Measurements from ENCODE around the gene SLC20A1.

SLC20A1 gene

GRCh38 chr2:112642966-112643365, 2.8 kb upstream of the SLC20A1 start:
- Mint-ChIP-seq H3K4me3 (peak overlapping the region in 2 of 3 experiments; percentile 13 to 91), H3K36me3 (ENCODE audit: low read depth) (peaks cover 8% of the 10 kb centered on the region), H3K4me1 (peaks cover 18% of the 10 kb centered on the region), H3K27ac (no peak overlapping the region), H3K9me3 (no peaks in the 10 kb centered on the region), H3K27me3 (ENCODE audit: low read depth) (peaks cover 8% of the 10 kb centered on the region)
- TF ChIP-seq, protein P1, sequence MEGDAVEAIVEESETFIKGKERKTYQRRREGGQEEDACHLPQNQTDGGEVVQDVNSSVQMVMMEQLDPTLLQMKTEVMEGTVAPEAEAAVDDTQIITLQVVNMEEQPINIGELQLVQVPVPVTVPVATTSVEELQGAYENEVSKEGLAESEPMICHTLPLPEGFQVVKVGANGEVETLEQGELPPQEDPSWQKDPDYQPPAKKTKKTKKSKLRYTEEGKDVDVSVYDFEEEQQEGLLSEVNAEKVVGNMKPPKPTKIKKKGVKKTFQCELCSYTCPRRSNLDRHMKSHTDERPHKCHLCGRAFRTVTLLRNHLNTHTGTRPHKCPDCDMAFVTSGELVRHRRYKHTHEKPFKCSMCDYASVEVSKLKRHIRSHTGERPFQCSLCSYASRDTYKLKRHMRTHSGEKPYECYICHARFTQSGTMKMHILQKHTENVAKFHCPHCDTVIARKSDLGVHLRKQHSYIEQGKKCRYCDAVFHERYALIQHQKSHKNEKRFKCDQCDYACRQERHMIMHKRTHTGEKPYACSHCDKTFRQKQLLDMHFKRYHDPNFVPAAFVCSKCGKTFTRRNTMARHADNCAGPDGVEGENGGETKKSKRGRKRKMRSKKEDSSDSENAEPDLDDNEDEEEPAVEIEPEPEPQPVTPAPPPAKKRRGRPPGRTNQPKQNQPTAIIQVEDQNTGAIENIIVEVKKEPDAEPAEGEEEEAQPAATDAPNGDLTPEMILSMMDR (IDR thresholded peaks at IDR 0.05; ENCODE audit: unreplicated experiment in 3 of 3): no peak

GRCh38 chr2:112643488-112643887, 2.3 kb upstream of the SLC20A1 start:
- no peaks in the 10 kb centered on the region for H3K9me3 Mint-ChIP-seq
- peaks cover 18% of the 10 kb centered on the region for H3K4me1 Mint-ChIP-seq
- H3K27ac Mint-ChIP-seq: peak overlapping the region in 2 of 3 experiments; percentile 27 to 87
- TF ChIP-seq, protein P1 (IDR thresholded peaks at IDR 0.05; ENCODE audit: unreplicated experiment in 3 of 3): no peak
- H3K4me3 Mint-ChIP-seq: peak overlapping the region; percentile 33 to 91 (median 42)
- peaks cover 8% of the 10 kb centered on the region for H3K36me3 Mint-ChIP-seq (ENCODE audit: low read depth)
- peaks cover 8% of the 10 kb centered on the region for H3K27me3 Mint-ChIP-seq (ENCODE audit: low read depth)

DNA sequence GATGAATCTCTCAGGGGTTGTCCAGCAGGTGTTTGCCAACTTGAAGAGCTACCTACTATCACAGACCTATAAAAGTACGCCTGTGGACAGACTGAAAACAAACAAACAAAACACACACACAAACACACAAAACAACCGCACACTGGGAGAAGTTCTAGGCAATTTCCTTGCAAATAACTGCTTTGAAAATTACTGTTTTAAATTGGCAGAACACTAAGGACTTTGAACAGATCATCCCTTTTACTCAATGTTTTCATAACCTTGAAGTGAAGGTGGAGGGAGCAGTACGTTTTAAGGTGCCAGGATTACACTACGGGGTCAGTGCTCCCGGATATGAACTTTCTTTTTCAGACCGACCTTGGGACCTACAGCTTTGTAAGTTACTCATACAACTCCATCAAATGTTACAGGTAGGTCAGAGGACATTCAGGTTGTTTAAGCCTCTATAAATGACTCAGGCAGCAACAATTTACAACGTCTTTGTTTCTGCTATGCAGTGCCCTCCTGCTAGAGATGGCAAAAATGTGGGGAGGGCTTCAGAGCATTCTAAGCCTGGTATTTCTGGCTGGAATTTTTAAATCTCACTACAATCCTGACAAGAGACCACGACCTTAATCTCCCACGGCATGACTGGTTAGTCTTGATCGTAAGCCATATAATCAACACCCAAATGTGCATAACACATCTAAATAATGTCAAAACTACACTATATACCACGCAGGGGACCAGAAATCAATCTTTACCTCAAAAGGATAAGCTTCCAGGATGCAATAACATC, 1.4 kb upstream of the SLC20A1 start:
- Mint-ChIP-seq H3K4me1 (peaks cover 18% of the 10 kb centered on the region), H3K4me3 (peak overlapping the region; percentile 83 to 91 (median 88)), H3K9me3 (no peaks in the 10 kb centered on the region), H3K27me3 (ENCODE audit: low read depth) (peaks cover 8% of the 10 kb centered on the region), H3K36me3 (ENCODE audit: low read depth) (peaks cover 17% of the 10 kb centered on the region), H3K27ac (peak overlapping the region; percentile 47 to 87 (median 48))
- TF ChIP-seq, protein P1 (IDR thresholded peaks at IDR 0.05; ENCODE audit: unreplicated experiment in 3 of 3): no peak

DNA sequence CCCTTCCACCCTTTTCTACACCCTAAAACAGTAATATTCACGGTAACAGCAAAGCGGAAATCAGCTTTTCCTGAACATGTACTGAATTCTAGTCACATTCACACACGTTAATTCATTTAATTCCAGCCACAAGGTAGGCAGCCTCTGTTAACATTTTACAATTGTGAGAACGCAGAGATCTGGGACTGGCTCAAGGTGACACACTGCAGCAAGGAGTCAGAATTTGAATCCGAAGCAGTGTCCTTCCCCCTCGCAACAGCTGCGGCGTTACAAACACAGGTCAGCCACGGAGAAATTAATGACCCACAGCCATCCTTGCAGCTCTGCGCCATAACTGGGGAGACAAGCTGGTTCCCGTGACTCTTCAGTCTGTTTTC, 818 bp upstream of the SLC20A1 start:
- H3K9me3 Mint-ChIP-seq: no peaks in the 10 kb centered on the region
- peaks cover 23% of the 10 kb centered on the region for H3K36me3 Mint-ChIP-seq (ENCODE audit: low read depth)
- H3K27me3 Mint-ChIP-seq (ENCODE audit: low read depth): peaks cover 8% of the 10 kb centered on the region
- H3K27ac Mint-ChIP-seq: peak overlapping the region; percentile 47 to 87 (median 48)
- TF ChIP-seq, protein P1 (IDR thresholded peaks at IDR 0.05; ENCODE audit: unreplicated experiment in 3 of 3): no peak
- peaks cover 18% of the 10 kb centered on the region for H3K4me1 Mint-ChIP-seq
- H3K4me3 Mint-ChIP-seq: peak overlapping the region; percentile 83 to 91 (median 88)

DNA sequence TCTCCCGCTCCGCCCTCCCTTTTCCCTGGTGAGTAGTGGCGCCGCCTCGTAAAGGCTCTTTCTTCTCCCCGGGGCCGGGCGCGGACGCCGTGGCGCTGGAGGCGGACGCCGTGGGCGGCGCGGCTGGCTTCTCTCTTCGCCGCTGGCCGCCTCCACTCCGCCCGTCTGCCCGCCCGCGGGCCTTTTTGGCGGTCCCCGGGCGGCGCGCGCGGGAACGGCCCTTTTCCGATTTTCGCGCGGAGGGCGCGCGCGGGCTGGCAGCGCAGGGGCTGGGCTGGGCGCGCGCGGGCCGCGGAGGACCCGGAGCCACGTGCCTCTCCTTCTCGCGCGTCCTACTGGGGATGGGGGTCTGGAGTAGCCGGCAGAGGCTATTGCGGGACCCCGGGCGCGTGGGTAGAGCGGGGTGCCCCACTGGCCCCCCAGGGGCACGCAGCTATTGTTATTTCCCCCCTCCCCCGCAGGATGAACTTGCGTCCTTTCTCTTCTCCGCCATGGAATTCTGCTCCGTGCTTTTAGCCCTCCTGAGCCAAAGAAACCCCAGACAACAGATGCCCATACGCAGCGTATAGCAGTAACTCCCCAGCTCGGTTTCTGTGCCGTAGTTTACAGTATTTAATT, 472 bp downstream of the SLC20A1 start:
- TF ChIP-seq, protein P1 (IDR thresholded peaks at IDR 0.05; ENCODE audit: unreplicated experiment in 3 of 3): no peak
- peak overlapping the region; percentile 82 to 97 (median 94) for H3K4me3 Mint-ChIP-seq
- no peaks in the 10 kb centered on the region for H3K9me3 Mint-ChIP-seq
- H3K36me3 Mint-ChIP-seq (ENCODE audit: low read depth): peaks cover 31% of the 10 kb centered on the region
- H3K27me3 Mint-ChIP-seq (ENCODE audit: low read depth): peaks cover 8% of the 10 kb centered on the region
- H3K27ac Mint-ChIP-seq: peak overlapping the region; percentile 33 to 81 (median 67)
- peaks cover 18% of the 10 kb centered on the region for H3K4me1 Mint-ChIP-seq
